WTC11 (cell line): ENCODE data around the gene EDDM3A. TPM values are rescaled to one million over a fixed set of nuclear protein-coding genes. Genes with fewer than 3 reads are reported as not detected.

Experiments used
- ATAC-seq: fragments of 200-7000 bp; cut with Tn5 transposase; 2 replicates; pipeline ENCODE4 v1.10.0; 2021; ENCODE audit warnings: mild to moderate bottlenecking, moderate library complexity
- CTCF ChIA-PET: fragments of 300-600 bp; sonication (Branson Sonifier 250); formaldehyde crosslinking; loops from one replicate; lab custom pipeline; 2021; ENCODE audit warnings: antibody characterized with exemption; lab: Charles Lee
- POLR2A ChIA-PET: fragments of 350-600 bp; sonication (Branson Sonifier 250); formaldehyde crosslinking; loops from one replicate; lab custom pipeline; 2021; ENCODE audit warnings: antibody characterized with exemption; lab: Charles Lee
- DNase-seq: peaks from one replicate; pipeline ENCODE4 v3.0.0; 2021; ENCODE audit warnings: low spot score
- H3K27ac Mint-ChIP-seq: 2 replicates; pipeline ENCODE4 v1.8.0; 2021; ENCODE audit warnings: mixed read lengths
- H3K27me3 Mint-ChIP-seq: 2 replicates; pipeline ENCODE4 v1.8.0; 2021; ENCODE audit warnings: low read depth, mild to moderate bottlenecking, moderate library complexity, mixed read lengths
- H3K36me3 Mint-ChIP-seq: 2 replicates; pipeline ENCODE4 v1.8.0; 2021; ENCODE audit warnings: mixed read lengths
- H3K4me1 Mint-ChIP-seq: 2 replicates; pipeline ENCODE4 v1.8.0; 2022; ENCODE audit warnings: mixed read lengths
- H3K4me3 Mint-ChIP-seq: 2 replicates; pipeline ENCODE4 v1.8.0; 2021; ENCODE audit warnings: mild to moderate bottlenecking, moderate library complexity, mixed read lengths
- H3K9me3 Mint-ChIP-seq: 2 replicates; pipeline ENCODE4 v1.8.0; 2021; ENCODE audit warnings: mixed read lengths
- ATF6 ChIP-seq: sonication (generic); formaldehyde crosslinking; IDR thresholded peaks from 2 replicates; pipeline ENCODE4 v1.8.1; 2023; ENCODE audit warnings: mild to moderate bottlenecking, missing genetic modification reagents
- CBFB ChIP-seq: sonication (generic); formaldehyde crosslinking; IDR thresholded peaks from 2 replicates; pipeline ENCODE4 v1.8.1; 2022; ENCODE audit warnings: mild to moderate bottlenecking, low read depth, missing genetic modification reagents
- CREM ChIP-seq: sonication (generic); formaldehyde crosslinking; IDR thresholded peaks from 2 replicates; pipeline ENCODE4 v1.8.1; 2022; ENCODE audit warnings: mild to moderate bottlenecking, missing genetic modification reagents, moderate library complexity
- CTCF ChIP-seq: fragments of 200-600 bp; IDR thresholded peaks from 2 replicates; pipeline ENCODE4 v1.8.0; 2022; ENCODE audit warnings: antibody characterized with exemption
- ESRRA ChIP-seq: sonication (generic); formaldehyde crosslinking; IDR thresholded peaks from 2 replicates; pipeline ENCODE4 v1.8.1; 2022; ENCODE audit warnings: mild to moderate bottlenecking, missing genetic modification reagents, borderline replicate concordance
- FOXJ3 ChIP-seq: sonication (generic); formaldehyde crosslinking; IDR thresholded peaks from 2 replicates; pipeline ENCODE4 v1.9.0; 2021; ENCODE audit warnings: missing genetic modification reagents, mild to moderate bottlenecking, borderline replicate concordance
- GTF2I ChIP-seq: fragments of 250-450 bp; sonication (Bioruptor Pico); conservative IDR thresholded peaks from 2 replicates; pipeline ENCODE4 v1.4.0; 2021; ENCODE audit warnings: mild to moderate bottlenecking
- HMGA2 ChIP-seq: fragments of 250-450 bp; sonication (Bioruptor Pico); IDR thresholded peaks from 2 replicates; pipeline ENCODE4 v1.4.0; 2021; ENCODE audit warnings: mild to moderate bottlenecking, moderate library complexity
- NFATC4 ChIP-seq: fragments of 250-450 bp; sonication (Bioruptor Pico); IDR thresholded peaks from 2 replicates; pipeline ENCODE4 v1.9.0; 2021; ENCODE audit warnings: mild to moderate bottlenecking
- NFE2L1 ChIP-seq: sonication (generic); formaldehyde crosslinking; IDR thresholded peaks from 2 replicates; pipeline ENCODE4 v1.8.1; 2023; ENCODE audit warnings: missing genetic modification reagents
- NR3C1 ChIP-seq: sonication (generic); formaldehyde crosslinking; conservative IDR thresholded peaks from 2 replicates; pipeline ENCODE4 v1.8.1; 2023; ENCODE audit warnings: low read depth, mild to moderate bottlenecking, missing genetic modification reagents
- PRRX2 ChIP-seq: fragments of 250-450 bp; sonication (Bioruptor Pico); IDR thresholded peaks from 2 replicates; pipeline ENCODE4 v1.8.0; 2021; ENCODE audit warnings: mild to moderate bottlenecking
- RELA ChIP-seq: sonication (generic); formaldehyde crosslinking; IDR thresholded peaks from 2 replicates; pipeline ENCODE4 v1.8.1; 2022; ENCODE audit warnings: missing genetic modification reagents, mild to moderate bottlenecking, borderline replicate concordance
- SP1 ChIP-seq: sonication (generic); formaldehyde crosslinking; conservative IDR thresholded peaks from 2 replicates; pipeline ENCODE4 v1.8.1; 2022; ENCODE audit warnings: missing genetic modification reagents
- USF1 ChIP-seq: sonication (generic); formaldehyde crosslinking; IDR thresholded peaks from 2 replicates; pipeline ENCODE4 v1.8.0; 2022; ENCODE audit warnings: mild to moderate bottlenecking, missing genetic modification reagents
- ZNF263 ChIP-seq: sonication (generic); formaldehyde crosslinking; IDR thresholded peaks from 2 replicates; pipeline ENCODE4 v1.8.1; 2022; ENCODE audit warnings: low read depth, mild to moderate bottlenecking, moderate library complexity, missing genetic modification reagents
- ZNF416 ChIP-seq: fragments of 250-450 bp; sonication (Bioruptor Pico); IDR thresholded peaks from 2 replicates; pipeline ENCODE4 v1.9.0; 2021; ENCODE audit warnings: mild to moderate bottlenecking, inconsistent platforms
- ZNF512 ChIP-seq: sonication (generic); formaldehyde crosslinking; IDR thresholded peaks from 2 replicates; pipeline ENCODE4 v1.8.1; 2022; ENCODE audit warnings: missing genetic modification reagents, borderline replicate concordance
- ZSCAN18 ChIP-seq: fragments of 250-450 bp; sonication (Bioruptor Pico); IDR thresholded peaks from 2 replicates; pipeline ENCODE4 v2.1.2; 2022; ENCODE audit warnings: mild to moderate bottlenecking, moderate library complexity
- total RNA-seq: library from RNA; stranded (reverse); gene quantifications from 3 replicates; pipeline ENCODE4 v1.2.3, GENCODE V29; 2021
- TF ChIP-seq, protein P1 (sequence below): sonication (generic); formaldehyde crosslinking; IDR thresholded peaks from 2 replicates; pipeline ENCODE4 v1.8.1; 2023; ENCODE audit warnings: mild to moderate bottlenecking, missing genetic modification reagents, borderline replicate concordance
- TF ChIP-seq, protein P2 (sequence below): sonication (generic); formaldehyde crosslinking; IDR thresholded peaks from 2 replicates; pipeline ENCODE4 v1.8.1; 2023; ENCODE audit warnings: mild to moderate bottlenecking, missing genetic modification reagents, moderate library complexity

The EDDM3A gene
- total RNA-seq, 1 experiment from 2014 or later = 0.20 TPM

DNA sequence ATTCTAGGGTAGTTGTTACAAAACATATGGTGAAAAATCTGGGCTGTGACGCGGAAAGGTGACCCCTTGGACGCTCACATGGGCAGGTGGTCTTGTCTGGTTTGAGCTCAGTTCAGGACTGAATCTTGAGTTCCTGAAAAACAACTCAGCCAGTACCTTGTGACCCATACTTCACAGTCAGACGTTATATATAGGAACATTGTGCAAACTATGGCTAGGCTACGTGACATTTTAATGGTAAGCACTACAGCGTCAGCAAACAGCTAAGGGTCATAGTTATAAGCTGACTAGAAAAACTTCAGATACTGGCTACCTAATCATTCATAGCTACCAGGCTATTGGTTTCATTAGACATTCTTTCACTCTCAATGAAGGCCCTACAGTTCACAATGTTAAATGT, 14.8 kb upstream of the EDDM3A start:
- Mint-ChIP-seq H3K9me3 (no peaks in the 10 kb centered on the region), H3K27me3 (peaks cover 5% of the 10 kb centered on the region; the same call in 1 of the 2 replicates), H3K4me1 (peaks cover 16% of the 10 kb centered on the region), H3K36me3 (no peaks in the 10 kb centered on the region), H3K27ac (no peak overlapping the region), H3K4me3 (no peak overlapping the region)
- CTCF ChIA-PET = interaction anchor here (0.7 to 1.7 kb wide), 2 partner anchors 17 to 27 kb away, joined by 3 to 6 read pairs; no protein-coding TSS in a partner anchor
- no peak for ATAC-seq
- TF ChIP-seq ZNF512 (CRISPR knock-in tag) = no peak
- no peak for TF ChIP-seq ESRRA (CRISPR knock-in tag)
- TF ChIP-seq CTCF = no peak
- TF ChIP-seq FOXJ3 (CRISPR knock-in tag) = no peak
- no peak for TF ChIP-seq ZSCAN18 (CRISPR knock-in tag)
- TF ChIP-seq NFATC4 (CRISPR knock-in tag) = no peak
- DNase-seq = no peak
- POLR2A ChIA-PET = no interaction called here

DNA sequence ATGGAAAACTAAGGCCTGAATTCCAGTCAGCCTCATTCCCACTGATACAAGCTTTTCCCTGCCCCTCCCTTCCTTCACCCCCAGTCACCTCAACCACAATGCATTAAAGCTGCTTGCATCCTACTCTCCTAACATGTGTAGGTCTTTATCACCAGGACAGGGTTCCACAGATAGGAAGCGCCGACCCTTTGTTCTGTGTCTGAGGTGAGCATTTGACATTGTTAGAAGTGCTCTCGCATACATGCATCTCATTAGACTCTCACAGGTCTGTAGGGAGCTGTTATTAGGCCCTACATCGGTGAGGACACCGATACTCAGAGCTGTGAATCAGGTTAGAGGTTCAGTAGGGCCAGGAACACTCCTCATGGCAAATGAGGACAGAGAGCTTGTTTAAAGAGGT, 13.2 kb upstream of the EDDM3A start:
- Mint-ChIP-seq H3K27me3 (no peaks in the 10 kb centered on the region; the same call in 1 of the 2 replicates), H3K4me3 (no peak overlapping the region), H3K36me3 (no peaks in the 10 kb centered on the region), H3K9me3 (no peaks in the 10 kb centered on the region), H3K4me1 (peaks cover 16% of the 10 kb centered on the region), H3K27ac (no peak overlapping the region)
- DNase-seq = no peak
- ATAC-seq = peak; percentile 57; the same call in 1 of the 2 replicates
- POLR2A ChIA-PET = interaction anchor here (0.9 kb wide), 1 partner anchor 25 kb away, joined by 3 read pairs; no protein-coding TSS in a partner anchor
- CTCF ChIA-PET = interaction anchor here (0.7 to 1.5 kb wide), 6 partner anchors 10 to 238 kb away, joined by 3 to 10 read pairs (median 4); no protein-coding TSS in a partner anchor
- TF ChIP-seq SP1 (CRISPR knock-in tag) = no peak
- no peak for TF ChIP-seq NFE2L1 (CRISPR knock-in tag)
- no peak for TF ChIP-seq CBFB (CRISPR knock-in tag)
- TF ChIP-seq HMGA2 (CRISPR knock-in tag) = no peak
- TF ChIP-seq ZNF512 (CRISPR knock-in tag) = no peak
- no peak for TF ChIP-seq CREM (CRISPR knock-in tag)
- TF ChIP-seq, protein P1, sequence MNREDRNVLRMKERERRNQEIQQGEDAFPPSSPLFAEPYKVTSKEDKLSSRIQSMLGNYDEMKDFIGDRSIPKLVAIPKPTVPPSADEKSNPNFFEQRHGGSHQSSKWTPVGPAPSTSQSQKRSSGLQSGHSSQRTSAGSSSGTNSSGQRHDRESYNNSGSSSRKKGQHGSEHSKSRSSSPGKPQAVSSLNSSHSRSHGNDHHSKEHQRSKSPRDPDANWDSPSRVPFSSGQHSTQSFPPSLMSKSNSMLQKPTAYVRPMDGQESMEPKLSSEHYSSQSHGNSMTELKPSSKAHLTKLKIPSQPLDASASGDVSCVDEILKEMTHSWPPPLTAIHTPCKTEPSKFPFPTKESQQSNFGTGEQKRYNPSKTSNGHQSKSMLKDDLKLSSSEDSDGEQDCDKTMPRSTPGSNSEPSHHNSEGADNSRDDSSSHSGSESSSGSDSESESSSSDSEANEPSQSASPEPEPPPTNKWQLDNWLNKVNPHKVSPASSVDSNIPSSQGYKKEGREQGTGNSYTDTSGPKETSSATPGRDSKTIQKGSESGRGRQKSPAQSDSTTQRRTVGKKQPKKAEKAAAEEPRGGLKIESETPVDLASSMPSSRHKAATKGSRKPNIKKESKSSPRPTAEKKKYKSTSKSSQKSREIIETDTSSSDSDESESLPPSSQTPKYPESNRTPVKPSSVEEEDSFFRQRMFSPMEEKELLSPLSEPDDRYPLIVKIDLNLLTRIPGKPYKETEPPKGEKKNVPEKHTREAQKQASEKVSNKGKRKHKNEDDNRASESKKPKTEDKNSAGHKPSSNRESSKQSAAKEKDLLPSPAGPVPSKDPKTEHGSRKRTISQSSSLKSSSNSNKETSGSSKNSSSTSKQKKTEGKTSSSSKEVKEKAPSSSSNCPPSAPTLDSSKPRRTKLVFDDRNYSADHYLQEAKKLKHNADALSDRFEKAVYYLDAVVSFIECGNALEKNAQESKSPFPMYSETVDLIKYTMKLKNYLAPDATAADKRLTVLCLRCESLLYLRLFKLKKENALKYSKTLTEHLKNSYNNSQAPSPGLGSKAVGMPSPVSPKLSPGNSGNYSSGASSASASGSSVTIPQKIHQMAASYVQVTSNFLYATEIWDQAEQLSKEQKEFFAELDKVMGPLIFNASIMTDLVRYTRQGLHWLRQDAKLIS (CRISPR knock-in tag) = no peak
- no peak for TF ChIP-seq ZNF416 (CRISPR knock-in tag)
- TF ChIP-seq NR3C1 (CRISPR knock-in tag) = no peak
- TF ChIP-seq USF1 = no peak
- no peak for TF ChIP-seq ATF6 (CRISPR knock-in tag)
- TF ChIP-seq GTF2I (CRISPR knock-in tag) = no peak
- TF ChIP-seq RELA (CRISPR knock-in tag) = no peak
- TF ChIP-seq, protein P2, sequence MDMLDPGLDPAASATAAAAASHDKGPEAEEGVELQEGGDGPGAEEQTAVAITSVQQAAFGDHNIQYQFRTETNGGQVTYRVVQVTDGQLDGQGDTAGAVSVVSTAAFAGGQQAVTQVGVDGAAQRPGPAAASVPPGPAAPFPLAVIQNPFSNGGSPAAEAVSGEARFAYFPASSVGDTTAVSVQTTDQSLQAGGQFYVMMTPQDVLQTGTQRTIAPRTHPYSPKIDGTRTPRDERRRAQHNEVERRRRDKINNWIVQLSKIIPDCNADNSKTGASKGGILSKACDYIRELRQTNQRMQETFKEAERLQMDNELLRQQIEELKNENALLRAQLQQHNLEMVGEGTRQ (CRISPR knock-in tag) = no peak
- no peak for TF ChIP-seq PRRX2
- TF ChIP-seq ZNF263 (CRISPR knock-in tag) = no peak
